Caco-2 (cell line): ENCODE results near the gene SEC22C. TPM values are rescaled to one million over a fixed set of nuclear protein-coding genes. Genes with fewer than 3 reads are reported as not detected.

ENCODE experiments used
- BruUV-seq: library from RNA; stranded (reverse); fragments of 400-500 nt; replicated peaks from 2 replicates; lab custom pipeline; 2021; lab: Mats Ljungman, UMichigan
- CTCF ChIA-PET: fragments of 300-600 bp; sonication (Branson Sonifier 250); formaldehyde crosslinking; loops from one replicate; lab custom pipeline; 2022; ENCODE audit warnings: antibody characterized with exemption; lab: Charles Lee
- POLR2A ChIA-PET: fragments of 300-600 bp; sonication (Branson Sonifier 250); formaldehyde crosslinking; loops from one replicate; lab custom pipeline; 2022; ENCODE audit warnings: antibody characterized with exemption; lab: Charles Lee
- DNase-seq, 2 experiments: peaks; one replicate each; pipeline versions ENCODE4 v3.0.0 to v3.0.0-alpha.2; 2020 to 2022
- H3K27me3 ChIP-seq: replicated peaks from 2 replicates; pipeline ENCODE4 v1.6.0; 2011; ENCODE audit warnings: low read length; ENCODE audit not compliant: control insufficient read depth, insufficient read depth
- H3K36me3 ChIP-seq: 2 replicates; pipeline ENCODE4 v1.5.1; 2011; ENCODE audit warnings: low read length; ENCODE audit not compliant: control insufficient read depth, insufficient read depth
- H3K4me1 ChIP-seq: fragments of 250-450 bp; sonication (Bioruptor Pico); 2 replicates; pipeline ENCODE4 v1.5.1; 2020; ENCODE audit warnings: mild to moderate bottlenecking
- H3K4me3 ChIP-seq: 2 replicates; pipeline ENCODE4 v1.5.1; 2011; ENCODE audit warnings: low read depth, mild to moderate bottlenecking, control low read depth, low read length
- H3K9me3 ChIP-seq: fragments of 250-450 bp; sonication (Bioruptor Pico); 2 replicates; pipeline ENCODE4 v1.5.1; 2020; ENCODE audit warnings: mild to moderate bottlenecking, moderate library complexity
- H3K27ac Mint-ChIP-seq: one replicate; pipeline ENCODE4 v1.8.0; 2022; ENCODE audit warnings: mixed read lengths; ENCODE audit not compliant: unreplicated experiment
- H3K27me3 Mint-ChIP-seq: one replicate; pipeline ENCODE4 v1.8.0; 2022; ENCODE audit warnings: mixed read lengths; ENCODE audit not compliant: insufficient read depth, unreplicated experiment
- H3K36me3 Mint-ChIP-seq: one replicate; pipeline ENCODE4 v1.8.0; 2022; ENCODE audit warnings: mild to moderate bottlenecking, mixed read lengths; ENCODE audit not compliant: insufficient read depth, unreplicated experiment
- H3K4me1 Mint-ChIP-seq: one replicate; pipeline ENCODE4 v1.8.0; 2022; ENCODE audit warnings: low read depth, mixed read lengths; ENCODE audit not compliant: unreplicated experiment
- H3K4me3 Mint-ChIP-seq: one replicate; pipeline ENCODE4 v1.8.0; 2022; ENCODE audit warnings: mild to moderate bottlenecking, moderate library complexity, mixed read lengths; ENCODE audit not compliant: unreplicated experiment
- H3K9me3 Mint-ChIP-seq: one replicate; pipeline ENCODE4 v1.8.0; 2022; ENCODE audit warnings: mixed read lengths; ENCODE audit not compliant: unreplicated experiment
- CTCF ChIP-seq, 2 experiments: fragments of 200-600 bp in 1 of 2; IDR thresholded peaks; 1 replicate in 1 of 2; 2 replicates in 1 of 2; pipeline versions ENCODE4 v1.5.1 to v1.8.0; 2011 to 2022; ENCODE audit warnings: antibody characterized with exemption in 1 of 2, control low read depth in 1 of 2, inconsistent platforms in 1 of 2, low read depth in 1 of 2, low read length in 1 of 2, mild to moderate bottlenecking in 1 of 2, moderate library complexity in 1 of 2; ENCODE audit not compliant: insufficient read depth in 1 of 2, severe bottlenecking in 1 of 2, unreplicated experiment in 1 of 2
- intact Hi-C: fragments of 100-400 bp; cut with micrococcal nuclease; formaldehyde crosslinking; loops from one replicate; pipeline ENCODE4 v1.10.0; 2022; ENCODE audit not compliant: unreplicated experiment
- total RNA-seq: library from RNA; stranded (reverse); gene quantifications from 2 replicates; pipeline ENCODE4 v1.2.3, GENCODE V29; 2022

The SEC22C gene
- total RNA-seq, 1 experiment from 2014 or later = 36.4 TPM

- peaks cover 8% of the 10 kb centered on the region for H3K36me3 Mint-ChIP-seq
- Histone ChIP-seq H3K36me3 (no peaks in the 10 kb centered on the region), H3K9me3 (no peaks in the 10 kb centered on the region), H3K4me1 (peaks cover 4% of the 10 kb centered on the region; the same call in 1 of the 2 replicates), H3K27me3 (no peaks in the 10 kb centered on the region), H3K4me3 (peak overlapping the region; percentile 70)
- peak overlapping the region; percentile 85 for H3K4me3 Mint-ChIP-seq
- peaks cover 16% of the 10 kb centered on the region for H3K4me1 Mint-ChIP-seq
- peaks cover 10% of the 10 kb centered on the region for H3K27me3 Mint-ChIP-seq
- DNase-seq = peak; percentile 35 to 39
- no TSS peak for BruUV-seq
- H3K9me3 Mint-ChIP-seq = no peaks in the 10 kb centered on the region
- ChIA-PET CTCF (interaction anchor here (0.6 to 2.0 kb wide), 10 partner anchors 11 to 310 kb away, joined by 3 to 39 read pairs (median 6); no protein-coding TSS in a partner anchor), POLR2A (interaction anchor here (0.6 kb wide), 1 partner anchor 40 kb away, joined by 3 read pairs; no protein-coding TSS in a partner anchor)
- intact Hi-C loops = no loop called here
- H3K27ac Mint-ChIP-seq = no peak overlapping the region
- TF ChIP-seq CTCF (IDR thresholded peaks at IDR 0.05; ENCODE audit: insufficient read depth in 1 of 2, low read depth in 1 of 2, low read length in 1 of 2, severe bottlenecking in 1 of 2, unreplicated experiment in 1 of 2) = no peak
These were observed 80.5 kb downstream of the SEC22C start for GRCh38 chr3:42501321-42501680.

GRCh38 chr3:42500909-42501308 lies 80.9 kb downstream of the SEC22C start:
- H3K9me3 ChIP-seq = no peaks in the 10 kb centered on the region
- Mint-ChIP-seq H3K4me1 (peaks cover 16% of the 10 kb centered on the region), H3K36me3 (peaks cover 8% of the 10 kb centered on the region), H3K4me3 (peak overlapping the region; percentile 85), H3K27ac (no peak overlapping the region), H3K27me3 (peaks cover 10% of the 10 kb centered on the region), H3K9me3 (no peaks in the 10 kb centered on the region)
- intact Hi-C loops = no loop called here
- DNase-seq = no peak
- H3K4me3 ChIP-seq = peak overlapping the region; percentile 70; the same call in 1 of the 2 replicates
- ChIA-PET POLR2A (interaction anchor here (0.6 kb wide), 1 partner anchor 41 kb away, joined by 3 read pairs; no protein-coding TSS in a partner anchor), CTCF (interaction anchor here (0.6 to 2.0 kb wide), 10 partner anchors 10 to 310 kb away, joined by 3 to 39 read pairs (median 6); no protein-coding TSS in a partner anchor)
- no TSS peak for BruUV-seq
- peaks cover 4% of the 10 kb centered on the region; the same call in 1 of the 2 replicates for H3K4me1 ChIP-seq
- no peak for TF ChIP-seq CTCF (IDR thresholded peaks at IDR 0.05; ENCODE audit: insufficient read depth in 1 of 2, low read depth in 1 of 2, low read length in 1 of 2, severe bottlenecking in 1 of 2, unreplicated experiment in 1 of 2)
- H3K27me3 ChIP-seq = no peaks in the 10 kb centered on the region
- no peaks in the 10 kb centered on the region for H3K36me3 ChIP-seq

- no peaks in the 10 kb centered on the region for H3K9me3 Mint-ChIP-seq
- BruUV-seq = no TSS peak
- intact Hi-C loops = no loop called here
- peaks cover 4% of the 10 kb centered on the region; the same call in 1 of the 2 replicates for H3K4me1 ChIP-seq
- no peaks in the 10 kb centered on the region for H3K27me3 ChIP-seq
- peaks cover 10% of the 10 kb centered on the region for H3K27me3 Mint-ChIP-seq
- TF ChIP-seq CTCF (IDR thresholded peaks at IDR 0.05; ENCODE audit: insufficient read depth in 1 of 2, low read depth in 1 of 2, low read length in 1 of 2, severe bottlenecking in 1 of 2, unreplicated experiment in 1 of 2) = no peak
- no peaks in the 10 kb centered on the region for H3K9me3 ChIP-seq
- H3K36me3 Mint-ChIP-seq = peaks cover 8% of the 10 kb centered on the region
- no peaks in the 10 kb centered on the region for H3K36me3 ChIP-seq
- no peak overlapping the region for H3K27ac Mint-ChIP-seq
- H3K4me3 Mint-ChIP-seq = peak overlapping the region; percentile 85
- POLR2A ChIA-PET = no interaction called here
- CTCF ChIA-PET = interaction anchor here (1.5 kb wide), 2 partner anchors 45 to 47 kb away, joined by 6 to 7 read pairs; no protein-coding TSS in a partner anchor
- DNase-seq = peak in 1 of 2 experiments; percentile 14
- H3K4me1 Mint-ChIP-seq = peaks cover 16% of the 10 kb centered on the region
- no peak overlapping the region for H3K4me3 ChIP-seq
These were observed 81.7 kb downstream of the SEC22C start for GRCh38 chr3:42500091-42500490.
